ENCODE measurements around the gene TSPAN11.

Gene TSPAN11

DNA sequence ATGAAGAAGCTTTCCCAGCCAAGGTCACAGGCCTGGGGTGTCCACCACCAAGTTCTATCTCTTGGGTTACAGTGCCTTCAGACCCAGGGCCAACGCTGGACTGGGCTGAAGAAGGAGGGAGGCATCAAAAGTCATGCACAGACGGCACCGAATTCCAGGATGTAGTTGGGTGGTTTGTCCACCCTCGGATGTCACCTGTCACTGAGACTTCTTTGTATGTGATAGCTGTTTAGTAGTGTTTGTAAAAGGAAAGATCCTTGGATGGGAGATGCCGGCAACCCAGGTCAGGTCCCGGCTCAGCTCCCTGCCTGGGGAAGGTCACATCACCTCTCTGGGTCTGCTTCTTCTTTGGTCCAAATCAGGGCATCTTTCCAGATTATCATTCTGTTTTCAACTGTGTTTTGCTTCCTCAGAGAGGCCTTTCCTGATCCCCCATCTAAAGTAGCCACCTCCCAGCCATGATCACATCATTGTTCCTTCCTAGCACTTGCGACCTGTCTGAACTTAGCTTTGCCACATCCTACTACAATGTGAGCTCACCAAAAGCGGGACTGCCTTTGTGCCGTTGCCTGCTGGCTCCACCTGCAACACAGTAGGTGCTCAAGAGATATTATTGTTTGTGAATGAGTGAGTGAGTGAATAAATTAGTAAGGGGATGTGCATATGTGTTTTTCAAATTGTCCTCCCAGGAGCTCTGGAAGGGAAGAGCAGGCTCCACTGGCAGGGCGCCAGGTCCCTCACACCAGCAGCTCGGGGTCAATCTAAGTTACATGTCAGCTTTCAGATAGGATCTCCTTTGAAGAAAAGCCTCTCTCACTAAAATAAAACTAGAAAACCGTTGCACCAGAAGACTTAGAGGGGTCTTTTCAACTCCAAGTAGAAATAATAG, 2.1 kb downstream of the TSPAN11 start:
- Mint-ChIP-seq H3K27me3 (peaks cover 61% of the 10 kb centered on the region), H3K36me3 (no peaks in the 10 kb centered on the region), H3K4me1 (no peaks in the 10 kb centered on the region), H3K27ac (no peak overlapping the region), H3K9me3 (no peaks in the 10 kb centered on the region), H3K4me3 (no peak overlapping the region)
- CTCF ChIA-PET = no interaction called here
- DNase-seq = no peak

DNA sequence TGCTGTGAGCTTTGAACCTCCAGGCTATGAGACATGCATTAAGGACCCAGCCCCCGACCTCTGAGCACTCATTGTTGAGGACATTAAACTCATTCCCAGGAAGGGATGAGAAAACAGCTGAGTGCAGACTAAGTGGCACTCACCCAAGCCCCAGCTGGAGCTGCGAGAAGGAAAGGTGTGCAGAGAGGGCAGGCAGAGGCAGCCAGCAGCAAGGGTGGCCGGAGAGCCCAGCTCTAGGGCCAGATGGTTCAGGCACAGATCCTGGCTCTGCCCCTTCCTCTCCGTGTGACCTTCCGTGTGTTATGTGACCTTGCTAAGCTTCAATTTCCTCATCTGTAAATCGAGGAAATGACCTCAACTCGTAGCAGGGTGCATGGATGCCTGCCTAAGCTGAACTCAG, 3.7 kb downstream of the TSPAN11 start:
- DNase-seq = no peak
- CTCF ChIA-PET = no interaction called here
- Mint-ChIP-seq H3K36me3 (no peaks in the 10 kb centered on the region), H3K4me1 (no peaks in the 10 kb centered on the region), H3K27me3 (peaks cover 55% of the 10 kb centered on the region), H3K27ac (no peak overlapping the region), H3K9me3 (no peaks in the 10 kb centered on the region), H3K4me3 (no peak overlapping the region)

DNA sequence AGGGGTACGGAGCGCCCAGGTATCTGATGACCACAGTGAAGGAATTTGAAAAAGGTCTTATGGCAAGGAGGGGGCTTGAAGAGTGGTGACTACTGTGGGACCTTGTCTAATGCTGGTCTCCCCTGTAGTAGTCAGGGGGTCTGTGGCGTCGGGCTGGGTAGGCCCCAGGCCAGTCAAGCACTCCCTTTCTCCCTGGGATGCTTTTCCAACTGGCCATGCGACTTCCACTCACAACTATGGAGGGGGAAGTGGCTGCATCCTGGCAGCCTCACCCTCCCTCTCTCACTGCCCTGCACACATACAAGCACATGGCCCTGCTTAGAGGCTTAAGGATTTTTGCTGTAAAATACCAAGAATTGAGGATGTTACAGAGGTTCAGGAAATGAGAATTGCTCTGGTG, 4.1 kb downstream of the TSPAN11 start:
- Mint-ChIP-seq H3K27me3 (peaks cover 51% of the 10 kb centered on the region), H3K4me1 (no peaks in the 10 kb centered on the region), H3K4me3 (no peak overlapping the region), H3K9me3 (no peaks in the 10 kb centered on the region), H3K36me3 (no peaks in the 10 kb centered on the region), H3K27ac (no peak overlapping the region)
- DNase-seq = no peak
- CTCF ChIA-PET = no interaction called here

DNA sequence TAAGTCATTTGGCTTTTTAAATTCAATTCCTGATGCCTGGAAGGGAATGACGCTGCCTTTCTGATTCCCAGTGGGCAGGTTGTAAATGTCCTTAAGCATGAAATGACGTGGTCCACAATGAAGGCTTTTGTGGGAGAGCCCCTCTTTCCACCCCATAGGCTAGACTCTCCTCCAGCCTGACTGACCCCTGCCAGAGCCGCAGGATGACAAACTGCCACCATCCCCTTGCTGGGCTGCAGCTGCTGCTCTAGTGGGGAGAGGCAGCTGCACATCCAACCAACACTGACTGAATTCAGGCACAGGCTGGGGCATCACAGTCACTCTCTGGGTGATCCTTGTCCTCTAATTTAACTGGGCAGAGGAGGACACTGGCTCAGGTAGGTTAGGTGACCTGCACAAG, 6.3 kb downstream of the TSPAN11 start:
- H3K27ac Mint-ChIP-seq = no peak overlapping the region
- peaks cover 35% of the 10 kb centered on the region for H3K27me3 Mint-ChIP-seq
- CTCF ChIA-PET = no interaction called here
- H3K4me1 Mint-ChIP-seq = no peaks in the 10 kb centered on the region
- no peaks in the 10 kb centered on the region for H3K36me3 Mint-ChIP-seq
- DNase-seq = no peak
- no peak overlapping the region for H3K4me3 Mint-ChIP-seq
- no peaks in the 10 kb centered on the region for H3K9me3 Mint-ChIP-seq

DNA sequence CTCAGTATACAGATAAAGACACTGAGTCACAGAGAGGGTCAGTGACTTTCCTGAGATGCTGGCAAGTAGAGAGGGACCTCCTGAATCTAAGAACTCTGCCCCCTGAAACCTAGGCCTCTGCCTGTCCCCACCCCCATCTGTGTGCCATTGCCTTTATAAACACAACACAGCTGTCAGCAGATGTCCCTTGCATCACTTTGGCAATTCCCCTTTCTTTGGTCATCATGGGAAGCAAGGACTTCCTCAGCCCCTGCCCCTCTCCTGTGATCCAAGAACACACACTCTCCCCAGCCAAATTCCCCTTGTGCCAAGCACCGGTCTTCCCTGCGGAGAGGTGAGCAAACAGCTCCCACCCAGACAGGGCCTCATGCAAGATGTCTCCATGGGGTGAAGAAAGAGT, 8.3 kb downstream of the TSPAN11 start:
- Mint-ChIP-seq H3K27ac (no peak overlapping the region), H3K36me3 (no peaks in the 10 kb centered on the region), H3K4me1 (no peaks in the 10 kb centered on the region), H3K4me3 (no peak overlapping the region), H3K27me3 (peaks cover 21% of the 10 kb centered on the region), H3K9me3 (no peaks in the 10 kb centered on the region)
- DNase-seq = no peak
- CTCF ChIA-PET = interaction anchor here (2.1 kb wide), 1 partner anchor 52 kb away, joined by 6 read pairs; no protein-coding TSS in a partner anchor

DNA sequence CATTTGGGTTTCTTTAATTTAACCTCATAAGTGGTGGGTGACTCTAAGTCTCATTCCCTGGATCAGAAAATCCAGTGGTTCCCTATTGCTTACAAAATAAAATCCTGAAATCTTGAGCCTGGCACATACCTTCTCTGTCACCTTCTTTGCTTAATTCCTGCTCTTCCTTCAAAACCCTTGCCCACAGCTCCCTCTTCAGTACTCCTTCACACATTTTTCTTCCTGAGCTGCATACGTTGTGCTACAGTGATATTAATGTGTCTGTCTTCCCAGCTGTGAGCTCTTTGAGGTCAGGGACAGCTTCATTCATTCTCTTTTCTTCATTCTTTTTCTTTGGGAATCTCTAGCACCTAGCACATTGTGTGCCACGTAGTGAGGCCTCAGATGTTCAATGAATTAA, 9.5 kb downstream of the TSPAN11 start:
- DNase-seq = no peak
- no peaks in the 10 kb centered on the region for H3K4me1 Mint-ChIP-seq
- H3K36me3 Mint-ChIP-seq = no peaks in the 10 kb centered on the region
- H3K9me3 Mint-ChIP-seq = no peaks in the 10 kb centered on the region
- no peak overlapping the region for H3K4me3 Mint-ChIP-seq
- H3K27me3 Mint-ChIP-seq = peaks cover 20% of the 10 kb centered on the region
- CTCF ChIA-PET = interaction anchor here (2.1 kb wide), 1 partner anchor 51 kb away, joined by 6 read pairs; no protein-coding TSS in a partner anchor
- no peak overlapping the region for H3K27ac Mint-ChIP-seq

DNA sequence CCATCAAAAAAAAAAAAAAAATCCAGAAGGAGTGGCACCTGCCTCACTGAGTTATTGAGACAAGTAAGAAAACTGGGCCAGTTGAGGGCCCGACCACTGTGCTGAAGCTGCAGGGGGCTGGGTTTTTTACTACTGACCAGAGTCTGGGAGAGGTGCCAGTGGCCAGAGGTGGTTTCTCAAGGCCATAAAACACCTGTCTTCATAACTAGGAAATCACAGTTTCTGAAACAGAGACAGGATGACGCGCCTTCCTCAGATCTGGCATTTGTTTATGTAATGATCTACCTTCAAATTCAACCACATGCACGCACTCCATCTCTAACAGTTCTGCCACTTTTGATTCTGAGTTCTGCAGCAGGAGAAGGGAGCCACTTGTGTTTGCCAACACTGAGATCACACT, 12.7 kb downstream of the TSPAN11 start:
- DNase-seq = no peak
- no peaks in the 10 kb centered on the region for H3K4me1 Mint-ChIP-seq
- CTCF ChIA-PET = no interaction called here
- H3K36me3 Mint-ChIP-seq = no peaks in the 10 kb centered on the region
- H3K27me3 Mint-ChIP-seq = peaks cover 12% of the 10 kb centered on the region
- no peak overlapping the region for H3K27ac Mint-ChIP-seq
- H3K9me3 Mint-ChIP-seq = no peaks in the 10 kb centered on the region
- no peak overlapping the region for H3K4me3 Mint-ChIP-seq

DNA sequence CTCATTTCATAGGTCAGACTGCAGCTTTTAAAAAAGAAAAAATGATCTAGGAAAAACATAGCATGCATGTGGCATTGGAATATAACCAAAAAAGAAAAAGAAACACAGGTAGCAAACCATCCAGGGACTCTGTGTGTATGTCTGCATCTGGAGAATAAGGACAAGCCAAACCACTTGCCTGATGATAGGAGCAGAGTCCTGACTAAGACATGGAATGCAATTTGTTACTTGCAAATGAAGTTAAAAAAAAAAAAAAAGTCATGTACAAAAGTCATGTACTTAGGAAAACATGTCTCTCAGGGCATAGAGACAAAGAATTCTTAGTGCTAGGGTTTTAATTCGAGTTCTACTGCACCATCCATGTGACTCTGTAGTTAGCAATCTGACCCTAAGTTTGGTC, 15.9 kb downstream of the TSPAN11 start:
- Mint-ChIP-seq H3K9me3 (no peaks in the 10 kb centered on the region), H3K27ac (no peak overlapping the region), H3K36me3 (no peaks in the 10 kb centered on the region), H3K4me1 (no peaks in the 10 kb centered on the region), H3K4me3 (no peak overlapping the region), H3K27me3 (peaks cover 6% of the 10 kb centered on the region)
- DNase-seq = no peak
- CTCF ChIA-PET = no interaction called here

DNA sequence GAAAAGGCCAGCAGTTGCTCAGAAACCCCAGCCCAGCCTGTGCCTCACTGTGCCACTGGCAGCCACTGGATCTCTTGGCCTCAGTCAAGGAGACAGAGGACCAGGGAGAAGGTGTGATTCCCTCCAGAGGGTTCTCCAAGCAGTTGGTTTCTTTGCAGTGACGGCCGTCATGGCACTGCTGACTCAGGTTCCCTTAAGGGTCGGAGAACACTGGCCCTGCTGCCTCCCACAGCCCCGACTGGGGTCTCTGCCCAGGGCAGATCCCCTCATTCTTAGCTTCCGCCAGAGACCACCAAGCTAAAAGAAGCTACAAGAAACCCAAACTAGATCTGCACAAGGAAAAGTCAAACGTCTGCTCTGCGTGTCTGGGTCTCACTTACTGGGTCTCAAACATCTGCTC, 16.4 kb downstream of the TSPAN11 start:
- Mint-ChIP-seq H3K9me3 (no peaks in the 10 kb centered on the region), H3K27me3 (peaks cover 6% of the 10 kb centered on the region), H3K4me1 (no peaks in the 10 kb centered on the region), H3K36me3 (no peaks in the 10 kb centered on the region), H3K27ac (no peak overlapping the region), H3K4me3 (no peak overlapping the region)
- CTCF ChIA-PET = no interaction called here
- DNase-seq = no peak

DNA sequence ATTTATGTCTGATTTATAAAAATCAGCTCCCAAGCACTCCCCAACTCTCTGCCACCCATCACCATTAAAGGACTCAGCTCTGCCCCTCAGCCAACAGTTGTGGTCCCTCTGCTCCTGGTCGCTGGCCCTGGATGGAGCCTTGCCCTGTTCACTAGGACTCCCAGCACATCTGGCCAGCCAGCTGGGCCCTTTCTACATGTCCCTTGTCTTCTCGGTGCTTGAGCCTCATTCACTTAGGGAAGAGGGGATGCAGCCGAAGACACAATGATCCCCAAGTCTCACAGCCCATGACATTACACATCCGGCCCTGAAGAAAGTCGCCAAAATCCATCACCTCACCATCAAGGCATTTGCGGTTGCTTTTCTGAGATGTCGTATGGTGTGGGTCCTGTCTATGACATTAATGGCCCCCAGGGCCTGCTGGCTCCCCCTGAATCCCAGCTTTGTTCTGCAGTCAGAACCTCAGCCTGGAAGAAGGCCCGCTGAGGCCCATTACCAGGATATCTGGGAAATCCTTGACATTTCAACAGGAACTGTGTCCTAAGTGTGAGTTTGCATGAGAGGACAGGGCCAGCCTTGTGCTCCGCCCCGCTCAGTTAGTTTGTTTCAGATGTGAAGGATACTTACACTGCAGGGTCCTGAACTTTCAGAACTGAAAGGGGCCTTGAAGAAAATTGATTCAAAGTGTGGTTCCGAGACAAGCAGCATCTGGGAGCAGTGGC, 19.1 kb downstream of the TSPAN11 start:
- no peak overlapping the region for H3K27ac Mint-ChIP-seq

DNA sequence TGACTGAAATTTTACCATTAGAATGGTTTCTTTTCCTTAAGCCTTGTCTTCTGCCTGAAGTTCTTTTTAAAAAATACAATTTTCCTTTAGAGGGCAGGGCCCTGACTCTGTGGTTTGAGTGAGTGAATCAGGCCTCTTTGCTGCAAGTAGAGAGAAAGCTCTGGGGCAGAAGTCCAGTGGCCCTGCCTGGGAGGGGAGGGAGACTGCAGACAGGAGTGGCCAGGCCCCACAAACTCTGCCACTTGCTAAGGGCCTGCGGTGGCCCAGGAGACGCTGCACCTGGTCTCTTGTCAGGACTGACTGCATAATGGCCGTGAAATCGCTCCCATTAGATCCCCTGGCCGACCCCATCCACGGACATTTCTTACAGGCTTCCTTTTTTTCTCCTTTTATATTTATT, 25.5 kb downstream of the TSPAN11 start:
- Mint-ChIP-seq H3K4me1 (no peaks in the 10 kb centered on the region), H3K27me3 (peaks cover 6% of the 10 kb centered on the region), H3K36me3 (no peaks in the 10 kb centered on the region), H3K27ac (no peak overlapping the region), H3K4me3 (no peak overlapping the region), H3K9me3 (no peaks in the 10 kb centered on the region)
- no peak for DNase-seq
- CTCF ChIA-PET = no interaction called here

More for the DNA sequence above, 19.1 kb downstream of the TSPAN11 start:
- CTCF ChIA-PET = no interaction called here
- peaks cover 9% of the 10 kb centered on the region for H3K27me3 Mint-ChIP-seq
- DNase-seq = no peak
- no peak overlapping the region for H3K4me3 Mint-ChIP-seq
- no peaks in the 10 kb centered on the region for H3K9me3 Mint-ChIP-seq
- H3K4me1 Mint-ChIP-seq = no peaks in the 10 kb centered on the region
- no peaks in the 10 kb centered on the region for H3K36me3 Mint-ChIP-seq

DNA sequence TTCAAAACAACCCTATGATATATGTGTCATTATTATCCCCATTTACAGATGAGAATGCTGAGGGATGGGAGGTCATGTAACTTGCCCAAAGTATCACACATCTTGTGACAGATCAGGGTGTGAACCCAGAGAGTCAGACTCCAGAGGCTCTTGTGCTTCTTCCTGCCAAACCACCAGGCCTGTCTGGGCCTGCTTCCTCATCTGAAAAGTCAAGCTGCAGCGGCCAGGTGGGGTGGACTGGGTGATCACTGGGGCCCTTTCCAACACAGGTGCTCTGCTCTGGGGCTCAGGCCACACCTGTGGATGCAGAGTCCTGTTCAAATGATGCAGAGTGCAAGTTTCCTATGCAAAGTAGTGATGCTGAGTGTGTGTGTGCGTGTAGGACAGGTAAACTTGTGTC, 26.7 kb downstream of the TSPAN11 start:
- Mint-ChIP-seq H3K9me3 (no peaks in the 10 kb centered on the region), H3K27ac (no peak overlapping the region), H3K27me3 (peaks cover 6% of the 10 kb centered on the region), H3K4me1 (no peaks in the 10 kb centered on the region), H3K4me3 (no peak overlapping the region), H3K36me3 (no peaks in the 10 kb centered on the region)
- no peak for DNase-seq
- CTCF ChIA-PET = no interaction called here

DNA sequence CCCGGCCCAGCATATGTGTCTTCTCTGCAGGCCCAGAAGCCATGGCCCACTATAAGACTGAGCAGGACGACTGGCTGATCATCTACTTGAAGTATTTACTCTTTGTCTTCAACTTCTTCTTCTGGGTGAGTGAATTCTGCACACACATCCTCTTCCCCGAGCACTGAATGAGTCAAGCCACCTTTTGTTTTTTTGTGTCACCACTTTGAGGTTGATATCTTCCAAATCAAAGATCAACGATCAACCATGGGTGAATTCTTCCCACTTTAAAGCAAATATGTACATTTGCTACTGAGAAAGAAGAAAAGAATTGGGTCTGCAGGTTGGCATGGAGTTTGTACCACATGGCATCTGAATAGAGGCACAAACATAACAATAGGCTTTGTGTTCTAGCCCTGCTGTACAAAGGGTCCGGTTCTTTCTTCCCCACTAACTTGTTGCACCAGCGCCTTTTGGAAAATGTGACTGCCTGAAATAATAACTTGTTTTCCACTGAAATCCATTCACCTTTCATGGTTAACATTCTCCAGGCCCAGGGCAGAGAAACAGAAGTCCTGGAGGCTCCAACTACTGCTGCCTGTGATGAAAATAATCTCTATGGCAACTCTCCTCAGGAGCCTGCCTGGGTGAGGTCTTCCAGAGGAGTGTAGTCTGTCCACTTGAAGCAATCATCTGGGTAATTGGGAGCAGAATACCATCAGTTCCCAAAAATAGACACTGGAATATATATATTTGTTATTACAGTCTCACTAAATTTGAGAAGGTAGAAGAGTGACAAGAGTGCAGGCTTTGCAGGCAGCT, 27.6 kb downstream of the TSPAN11 start:
- no peaks in the 10 kb centered on the region for H3K4me1 Mint-ChIP-seq

DNA sequence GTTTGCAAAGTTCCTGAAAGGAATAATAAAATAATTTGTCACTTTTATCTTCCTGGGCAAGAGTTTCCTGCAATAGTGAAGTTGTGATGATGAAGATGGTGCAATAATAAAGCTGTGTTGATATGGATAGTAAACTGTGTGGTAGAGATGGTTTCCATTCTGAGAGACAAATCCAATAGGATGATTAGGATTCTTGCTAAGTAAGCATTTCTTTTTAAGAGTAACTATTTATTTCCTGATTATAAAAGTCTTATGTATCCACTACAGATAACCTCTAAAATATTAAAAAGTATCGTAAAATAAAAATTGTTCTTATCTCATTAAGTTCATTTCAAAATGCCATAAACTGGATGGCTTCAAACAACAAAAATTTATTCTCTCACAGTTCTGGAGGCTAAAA, 28.7 kb downstream of the TSPAN11 start:
- no peaks in the 10 kb centered on the region for H3K27me3 Mint-ChIP-seq
- no peaks in the 10 kb centered on the region for H3K4me1 Mint-ChIP-seq
- H3K27ac Mint-ChIP-seq = no peak overlapping the region
- no peak for DNase-seq
- no peaks in the 10 kb centered on the region for H3K9me3 Mint-ChIP-seq
- CTCF ChIA-PET = no interaction called here
- H3K4me3 Mint-ChIP-seq = no peak overlapping the region
- no peaks in the 10 kb centered on the region for H3K36me3 Mint-ChIP-seq

More for the DNA sequence above, 27.6 kb downstream of the TSPAN11 start:
- CTCF ChIA-PET = no interaction called here
- H3K27me3 Mint-ChIP-seq = peaks cover 6% of the 10 kb centered on the region
- H3K27ac Mint-ChIP-seq = no peak overlapping the region
- H3K36me3 Mint-ChIP-seq = no peaks in the 10 kb centered on the region
- H3K4me3 Mint-ChIP-seq = no peak overlapping the region
- no peak for DNase-seq
- H3K9me3 Mint-ChIP-seq = no peaks in the 10 kb centered on the region
